ES-I3 (cell line): ENCODE results near the gene NAXE.
"Not testable (repeated sequence)": the region's sequence is repeated elsewhere in the genome, so short reads cannot be mapped to it uniquely, and the experiment has no call there.

Source experiments
- H3K36me3 ChIP-seq: 2 replicates; pipeline ENCODE4 v1.6.1; 2013; ENCODE audit warnings: mild to moderate bottlenecking, low read length, control low read depth, moderate library complexity; ENCODE audit not compliant: insufficient read depth
- H3K4me1 ChIP-seq: 2 replicates; pipeline ENCODE4 v1.6.1; 2013; ENCODE audit warnings: mild to moderate bottlenecking, control low read depth, low read length; ENCODE audit not compliant: insufficient read depth
- H3K9ac ChIP-seq: 2 replicates; pipeline ENCODE4 v1.6.1; 2013; ENCODE audit warnings: low read depth, mild to moderate bottlenecking, low read length, moderate library complexity
- H3K9me3 ChIP-seq: 2 replicates; pipeline ENCODE4 v1.6.1; 2013; ENCODE audit warnings: mild to moderate bottlenecking, low read length, moderate library complexity; ENCODE audit not compliant: control insufficient read depth, insufficient read depth

The NAXE gene

DNA sequence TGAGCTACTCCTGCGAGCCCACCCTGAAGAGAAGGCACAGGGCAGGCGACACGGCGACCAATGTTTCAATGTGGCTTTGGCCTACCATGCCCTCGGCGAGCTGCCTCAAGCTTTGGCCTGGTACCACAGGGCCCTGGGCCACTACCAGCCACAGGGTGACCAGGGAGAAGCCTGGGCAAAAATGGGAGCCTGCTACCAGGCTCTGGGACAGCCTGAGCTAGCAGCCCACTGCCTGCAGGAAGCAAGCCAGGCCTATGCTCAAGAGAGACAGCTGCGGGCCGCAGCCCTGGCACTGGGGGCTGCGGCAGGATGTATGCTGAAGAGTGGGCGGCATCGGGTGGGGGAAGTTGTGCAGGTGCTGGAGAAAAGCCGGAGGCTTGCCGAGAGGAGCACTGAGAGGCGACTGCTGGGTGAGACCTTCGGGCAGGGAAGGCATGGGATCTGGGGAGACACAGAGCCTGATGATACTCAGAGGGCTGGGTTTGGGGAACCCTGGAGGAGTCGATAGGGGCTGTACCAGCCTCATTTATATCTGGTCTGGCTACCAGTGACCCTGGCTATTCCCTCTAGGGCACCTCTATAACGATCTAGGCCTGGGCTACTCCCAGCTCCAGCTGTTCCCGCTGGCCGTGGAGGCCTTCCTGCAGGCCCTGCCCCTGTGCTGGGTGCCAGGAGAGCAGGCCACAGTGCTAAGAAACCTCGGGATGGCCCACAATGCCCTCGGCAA is 9.8 kb upstream of the NAXE start:
- Histone ChIP-seq H3K4me1 (peaks cover 9% of the 10 kb centered on the region), H3K9ac (no peak overlapping the region), H3K36me3 (no peaks in the 10 kb centered on the region)

GRCh38 chr1:156582388-156583017 is 9.1 kb upstream of the NAXE start:
- Histone ChIP-seq H3K9ac (no peak overlapping the region), H3K9me3 (no peaks in the 10 kb centered on the region), H3K4me1 (peaks cover 9% of the 10 kb centered on the region), H3K36me3 (no peaks in the 10 kb centered on the region)

More for the DNA sequence above, 9.8 kb upstream of the NAXE start:
- no peaks in the 10 kb centered on the region for H3K9me3 ChIP-seq

DNA sequence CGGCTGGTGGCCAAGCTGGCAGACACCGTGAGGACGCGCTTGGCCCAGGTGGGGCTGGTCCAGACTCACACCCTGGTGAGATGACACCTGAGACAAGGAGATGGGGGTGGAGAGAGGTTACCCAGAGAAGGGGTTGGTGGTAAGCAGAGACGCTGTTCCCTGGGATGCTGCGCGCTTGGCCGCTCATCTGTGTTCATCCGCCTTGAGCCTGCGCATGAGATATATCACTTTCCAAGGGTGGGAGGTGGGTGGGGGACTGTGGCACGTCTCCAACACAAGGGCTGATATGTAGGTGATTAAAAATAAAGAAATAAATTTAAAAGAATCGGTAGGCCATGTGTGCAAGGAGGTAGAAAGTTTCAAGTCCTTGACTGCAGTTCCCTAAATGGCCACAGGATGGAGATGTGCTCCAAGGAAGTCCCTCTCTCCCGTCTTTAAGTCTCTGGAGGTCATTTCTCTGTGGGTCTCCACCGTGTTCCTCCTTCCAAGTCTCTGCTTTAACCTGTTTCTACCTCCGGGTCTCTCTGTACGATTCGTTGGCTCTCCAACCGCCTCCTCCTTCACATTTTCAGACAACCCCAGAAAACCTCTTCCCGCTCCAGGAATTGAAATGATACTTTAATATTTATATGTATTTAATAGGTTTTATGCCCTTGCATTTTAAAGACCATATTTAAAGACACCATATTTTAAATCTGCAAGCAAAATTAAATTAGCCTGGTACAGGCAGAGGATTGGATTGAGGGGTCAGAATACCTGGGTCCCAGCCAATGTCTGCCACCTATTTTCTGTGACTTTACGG is 7.6 kb upstream of the NAXE start:
- Histone ChIP-seq H3K9me3 (no peaks in the 10 kb centered on the region), H3K9ac (peak overlapping the region; percentile 30; the same call in 1 of the 2 replicates), H3K36me3 (no peaks in the 10 kb centered on the region), H3K4me1 (peaks cover 9% of the 10 kb centered on the region)

- peaks cover 9% of the 10 kb centered on the region for H3K4me1 ChIP-seq
- peak overlapping the region; percentile 30; the same call in 1 of the 2 replicates for H3K9ac ChIP-seq
- H3K9me3 ChIP-seq = no peaks in the 10 kb centered on the region
- H3K36me3 ChIP-seq = no peaks in the 10 kb centered on the region
These were observed 6.8 kb upstream of the NAXE start for GRCh38 chr1:156584813-156585212.

GRCh38 chr1:156586323-156586722 is 5.3 kb upstream of the NAXE start:
- Histone ChIP-seq H3K36me3 (no peaks in the 10 kb centered on the region), H3K9me3 (no peaks in the 10 kb centered on the region), H3K4me1 (peaks cover 9% of the 10 kb centered on the region), H3K9ac (no peak overlapping the region)

GRCh38 chr1:156586892-156587477 is 4.6 kb upstream of the NAXE start:
- Histone ChIP-seq H3K4me1 (peaks cover 9% of the 10 kb centered on the region), H3K36me3 (no peaks in the 10 kb centered on the region), H3K9me3 (no peaks in the 10 kb centered on the region), H3K9ac (no peak overlapping the region)

DNA sequence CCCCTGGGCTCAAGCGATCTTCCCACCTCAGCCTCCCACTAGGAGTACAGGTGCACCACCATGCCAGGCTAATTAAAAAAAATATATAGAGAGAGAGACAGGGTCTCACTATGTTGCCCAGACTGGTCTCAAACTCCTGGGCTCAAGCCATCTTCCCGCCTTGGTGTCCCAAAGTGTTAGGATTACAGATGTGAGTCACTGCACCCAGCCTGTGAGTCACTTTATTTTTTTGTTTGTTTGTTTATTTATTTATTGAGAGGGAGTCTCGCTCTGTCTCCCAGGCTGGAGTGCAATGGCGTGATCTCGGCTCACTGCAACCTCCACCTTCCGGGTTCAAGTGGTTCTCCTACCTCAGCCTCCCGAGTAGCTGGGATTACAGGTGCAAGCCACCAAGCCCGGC is 3.6 kb upstream of the NAXE start:
- H3K9me3 ChIP-seq, H3K9ac ChIP-seq, H3K36me3 ChIP-seq, H3K4me1 ChIP-seq: not testable (repeated sequence)

DNA sequence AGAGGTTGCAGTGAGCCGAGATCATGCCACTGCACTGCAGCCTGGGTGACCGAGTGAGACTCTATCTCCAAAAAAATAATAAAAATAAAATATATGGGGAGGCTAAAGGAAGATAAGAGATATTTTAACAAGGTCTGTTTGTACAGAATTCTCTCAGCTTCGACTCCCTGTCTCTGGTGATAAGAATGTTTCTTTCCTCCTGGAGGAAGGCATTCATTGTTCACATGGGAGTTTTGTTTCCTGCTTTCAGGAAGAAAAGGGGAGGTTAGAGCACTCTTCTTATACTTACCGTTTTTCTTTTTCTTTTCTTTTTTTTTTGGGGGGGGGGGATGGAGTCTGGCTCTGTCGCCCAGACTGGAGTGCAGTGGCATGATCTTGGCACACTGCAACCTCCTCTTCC is 2.0 kb upstream of the NAXE start:
- H3K36me3 ChIP-seq = peaks cover 4% of the 10 kb centered on the region; the same call in 1 of the 2 replicates
- H3K4me1 ChIP-seq = peaks cover 4% of the 10 kb centered on the region
- no peaks in the 10 kb centered on the region for H3K9me3 ChIP-seq
- H3K9ac ChIP-seq = no peak overlapping the region

- H3K9ac ChIP-seq = peak overlapping the region; percentile 72
- H3K9me3 ChIP-seq = no peaks in the 10 kb centered on the region
- peaks cover 7% of the 10 kb centered on the region; the same call in 1 of the 2 replicates for H3K36me3 ChIP-seq
- no peaks in the 10 kb centered on the region for H3K4me1 ChIP-seq
These were observed 1.0 kb upstream of the NAXE start for GRCh38 chr1:156590326-156591180.

GRCh38 chr1:156591181-156591431 is 470 bp upstream of the NAXE start:
- Histone ChIP-seq H3K36me3 (peaks cover 11% of the 10 kb centered on the region; the same call in 1 of the 2 replicates), H3K9me3 (no peaks in the 10 kb centered on the region), H3K4me1 (no peaks in the 10 kb centered on the region), H3K9ac (peak overlapping the region; percentile 72)

GRCh38 chr1:156592158-156592909 is 758 bp downstream of the NAXE start:
- Histone ChIP-seq H3K36me3 (peaks cover 19% of the 10 kb centered on the region; the same call in 1 of the 2 replicates), H3K4me1 (no peaks in the 10 kb centered on the region), H3K9me3 (no peaks in the 10 kb centered on the region), H3K9ac (peak overlapping the region; percentile 72)

- peaks cover 24% of the 10 kb centered on the region for H3K36me3 ChIP-seq
- H3K4me1 ChIP-seq = no peaks in the 10 kb centered on the region
- H3K9me3 ChIP-seq = no peaks in the 10 kb centered on the region
- no peak overlapping the region for H3K9ac ChIP-seq
These were observed 1.5 kb downstream of the NAXE start for GRCh38 chr1:156592910-156593660.

- Histone ChIP-seq H3K36me3 (peaks cover 26% of the 10 kb centered on the region), H3K4me1 (no peaks in the 10 kb centered on the region), H3K9ac (no peak overlapping the region), H3K9me3 (no peaks in the 10 kb centered on the region)
These were observed 2.0 kb downstream of the NAXE start for GRCh38 chr1:156593661-156593989.
